GM18499 (cell line): ENCODE results near the gene PEX11B.

ENCODE experiments used
- ATAC-seq: cut with Tn5 transposase; IDR thresholded peaks from one replicate; pipeline ENCODE4 v1.9.1; 2021; ENCODE audit warnings: moderate number of reproducible peaks; ENCODE audit not compliant: insufficient read depth, unreplicated experiment

Gene PEX11B, protein sequence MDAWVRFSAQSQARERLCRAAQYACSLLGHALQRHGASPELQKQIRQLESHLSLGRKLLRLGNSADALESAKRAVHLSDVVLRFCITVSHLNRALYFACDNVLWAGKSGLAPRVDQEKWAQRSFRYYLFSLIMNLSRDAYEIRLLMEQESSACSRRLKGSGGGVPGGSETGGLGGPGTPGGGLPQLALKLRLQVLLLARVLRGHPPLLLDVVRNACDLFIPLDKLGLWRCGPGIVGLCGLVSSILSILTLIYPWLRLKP

DNA sequence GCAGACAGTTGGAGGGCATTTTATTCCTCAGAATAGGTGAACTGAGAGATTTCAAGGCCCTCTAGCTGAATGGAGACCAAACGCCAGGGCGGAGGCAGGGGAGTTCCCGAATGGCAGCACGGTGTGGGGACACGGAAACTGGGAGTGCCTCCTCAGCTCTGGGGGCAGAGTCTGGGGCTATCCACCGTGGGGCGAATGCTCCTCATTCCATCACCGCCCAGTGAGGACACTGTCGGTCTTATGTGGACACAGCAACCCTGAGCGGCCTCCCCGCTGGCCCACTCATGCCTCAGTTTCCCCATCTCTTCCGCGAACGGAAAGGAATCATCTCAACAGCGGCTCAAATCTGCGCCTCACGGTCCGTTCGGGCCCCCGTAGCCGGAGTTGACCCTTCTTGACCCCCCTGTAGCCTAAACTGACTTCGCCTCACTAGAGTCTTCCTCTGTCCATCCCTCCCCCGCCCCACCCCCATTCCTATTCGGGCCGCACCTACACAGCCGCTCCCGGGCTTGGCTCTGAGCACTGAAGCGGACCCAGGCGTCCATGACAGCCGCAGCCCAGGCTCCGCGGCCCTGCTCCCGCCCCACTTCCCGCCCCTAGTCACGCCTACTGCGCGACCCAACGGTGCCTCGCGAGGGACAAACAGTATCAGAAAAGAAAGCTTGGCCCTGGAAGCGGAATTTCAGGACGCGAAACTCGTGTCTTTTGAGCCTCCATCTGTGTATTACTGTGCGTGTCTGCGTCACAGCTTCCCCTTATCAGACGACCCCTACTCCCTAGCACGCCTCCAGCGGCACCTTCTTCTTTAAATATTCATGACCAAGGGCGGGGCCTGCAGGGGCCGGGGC is at the start of gene PEX11B:
TSS of gene PEX11B (minus strand) at position 574 of the 848 bp plus-strand sequence. CDS start at position 545, 29 bp downstream.
- peak; percentile 44 for ATAC-seq

DNA sequence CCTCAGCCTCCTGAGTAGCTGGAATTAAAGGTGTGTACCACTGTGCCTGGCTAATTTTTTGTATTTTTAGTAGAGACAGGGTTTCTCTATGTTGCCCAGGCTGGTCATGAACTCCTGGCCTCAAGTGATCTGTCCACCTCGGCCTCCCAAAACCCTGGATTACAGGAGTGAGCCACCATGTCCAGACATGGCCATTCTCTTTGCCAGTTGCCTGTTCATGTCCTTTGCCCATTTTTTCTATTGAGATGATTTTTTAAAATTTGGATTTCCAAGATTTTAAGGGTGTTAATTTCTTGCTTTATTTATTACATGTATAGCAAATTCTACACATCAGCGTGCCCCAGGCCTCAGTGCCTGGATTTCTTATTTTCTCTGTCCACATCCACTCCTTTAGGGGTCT is 48.8 kb upstream of the PEX11B start:
- ATAC-seq: no peak

DNA sequence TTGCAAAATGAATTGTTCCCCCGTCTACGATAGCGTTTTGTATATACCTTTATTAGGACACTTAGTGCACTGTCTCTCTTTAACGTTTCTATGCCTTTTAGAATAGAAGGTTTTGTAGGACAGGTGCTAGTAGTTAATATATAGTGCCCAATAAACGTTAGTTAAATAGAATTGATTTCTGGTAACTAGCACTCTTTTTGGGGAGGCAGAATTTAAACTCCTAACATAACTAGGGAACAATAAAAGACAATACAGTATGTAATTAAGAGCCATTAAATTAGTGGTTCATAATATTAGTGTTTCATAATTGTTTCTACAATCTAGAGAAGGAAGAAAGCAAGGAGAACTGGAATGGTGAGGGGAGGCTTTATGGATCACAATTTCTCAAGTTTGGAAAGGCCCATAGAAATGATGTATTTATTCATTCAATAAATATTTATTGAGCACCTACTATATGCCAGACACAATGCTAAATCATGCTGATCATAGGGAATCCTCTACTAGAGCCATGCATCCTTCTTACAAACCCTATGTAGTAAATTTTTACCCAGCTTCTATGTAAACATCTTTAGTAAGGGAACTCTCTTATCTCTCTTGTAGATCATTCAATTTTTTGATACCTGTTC is 46.7 kb upstream of the PEX11B start:
- ATAC-seq: no peak

DNA sequence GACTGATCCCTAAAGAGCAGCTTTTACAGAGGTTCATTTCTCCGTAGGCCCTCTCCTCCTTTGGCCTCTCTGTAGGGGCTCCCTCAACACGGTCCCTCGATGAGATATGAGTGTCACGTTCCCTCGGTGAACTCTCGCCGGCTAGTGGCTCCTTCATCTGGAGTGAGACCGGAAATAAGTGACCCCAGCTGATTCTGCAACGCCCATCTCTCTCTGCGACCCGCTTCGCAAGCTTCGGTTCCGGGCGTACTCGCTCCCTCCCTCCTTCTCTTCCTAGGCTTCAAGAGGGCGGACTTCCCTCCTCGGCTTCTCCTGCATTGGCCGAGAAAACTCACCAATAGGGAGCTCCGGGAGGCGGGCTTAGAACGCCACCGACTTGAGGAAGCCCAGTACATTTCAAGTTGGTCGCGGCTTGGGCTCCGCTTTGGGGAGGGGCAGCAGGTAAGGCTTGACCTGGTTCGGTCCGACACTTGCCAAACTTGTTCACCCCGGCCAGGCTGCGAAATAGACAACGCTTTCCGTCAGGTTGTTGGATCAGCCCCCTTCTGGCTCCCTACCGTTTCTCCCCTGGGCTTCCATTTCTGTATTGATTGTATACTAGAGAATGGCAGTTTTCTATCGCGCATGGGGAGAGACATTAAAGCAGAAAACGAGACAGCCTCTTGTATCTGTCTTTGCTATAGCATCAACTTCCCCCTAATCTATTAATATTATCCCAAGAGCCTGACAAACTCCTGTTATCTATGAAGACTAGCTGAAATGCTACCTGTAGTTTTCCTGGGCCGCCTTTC is 46.0 kb upstream of the PEX11B start, which contains the start of the genes ANKRD34A and POLR3GL:
TSS of gene ANKRD34A (minus strand) at position 248 of the 791 bp plus-strand sequence. CDS start 2,816 bp downstream, outside the sequence.
TSS of gene POLR3GL (plus strand) at position 363 of the 791 bp plus-strand sequence. CDS start 10,176 bp downstream, outside the sequence.
- ATAC-seq: peak; percentile 64

DNA sequence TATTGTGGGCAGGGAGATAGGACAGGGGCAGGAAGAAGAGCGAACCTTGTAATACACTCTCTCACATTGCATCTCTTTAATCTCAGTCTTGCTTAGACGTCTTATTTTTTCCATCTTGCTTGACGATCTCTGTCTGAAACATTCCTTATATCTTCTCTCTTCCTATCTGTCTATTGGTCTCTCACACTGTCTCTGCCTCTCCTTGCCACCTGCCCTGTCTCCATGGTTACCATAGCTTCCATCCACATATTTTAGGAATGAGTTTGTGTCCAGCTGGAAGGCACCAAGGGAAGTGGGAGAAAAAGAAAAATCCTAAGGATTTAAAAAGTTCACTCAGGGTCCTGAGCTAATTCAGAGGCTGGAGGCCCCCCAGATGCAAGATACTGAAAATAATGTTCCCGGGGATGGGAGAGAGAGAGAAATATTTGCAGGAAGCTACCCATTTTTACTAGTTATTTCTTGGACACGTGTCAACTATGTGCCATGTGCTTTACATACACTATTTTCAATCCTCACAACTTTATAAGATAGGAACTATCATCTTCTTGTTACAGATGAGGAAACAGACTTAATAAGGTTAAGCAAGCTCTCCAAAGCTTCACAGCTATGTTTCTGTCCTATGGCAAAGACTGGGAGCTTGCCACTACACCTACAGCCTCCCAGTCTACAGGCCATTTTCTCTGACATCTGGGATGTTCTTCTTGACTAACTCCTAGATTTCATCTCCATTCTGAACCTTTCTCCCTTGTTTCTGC is 44.9 kb upstream of the PEX11B start:
- ATAC-seq: no peak

DNA sequence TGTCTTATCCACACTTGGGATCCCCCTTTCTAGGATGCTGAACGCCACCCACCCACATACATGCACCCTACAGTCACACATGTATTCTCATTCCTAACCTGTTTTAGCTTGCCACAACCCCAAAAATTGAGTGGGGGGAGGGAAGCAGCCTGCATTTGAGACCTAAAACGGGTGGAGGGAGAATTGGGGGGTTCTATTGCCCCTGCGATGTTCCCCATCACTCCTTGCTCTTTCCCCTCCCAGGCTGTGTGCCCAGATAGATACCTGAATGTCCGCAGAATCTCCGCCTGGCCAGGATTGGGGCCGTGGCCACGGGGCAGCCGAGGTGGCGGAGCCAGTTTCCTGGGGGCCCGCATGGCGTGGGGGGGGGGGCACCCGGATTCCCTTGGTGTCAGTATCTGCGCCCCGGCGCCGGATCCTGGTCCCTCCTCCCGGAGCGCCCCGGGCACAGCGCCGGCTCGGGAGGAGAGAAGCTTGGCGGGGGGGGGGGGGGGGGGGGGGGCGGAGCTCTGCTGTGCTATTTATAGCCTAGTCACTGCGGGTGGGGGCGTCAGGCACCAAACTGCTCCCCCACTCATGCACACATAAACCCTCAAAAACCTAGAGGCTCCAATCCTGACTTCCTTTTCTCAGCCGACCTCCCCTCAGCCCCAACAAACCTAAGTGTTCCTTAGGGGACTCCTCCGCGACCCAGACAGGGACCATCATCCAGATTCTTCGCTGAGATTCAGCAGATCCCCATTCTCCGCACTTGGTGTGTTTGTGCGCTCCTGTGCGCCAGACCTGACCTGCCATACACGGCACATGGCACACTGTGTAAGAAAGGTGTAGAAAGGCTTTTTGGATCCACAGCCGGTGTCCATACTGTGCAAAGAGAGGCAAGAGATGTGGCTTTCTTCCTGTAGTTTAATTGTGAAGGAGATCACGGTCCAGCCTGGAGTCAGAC is 43.9 kb upstream of the PEX11B start:
- no peak for ATAC-seq

DNA sequence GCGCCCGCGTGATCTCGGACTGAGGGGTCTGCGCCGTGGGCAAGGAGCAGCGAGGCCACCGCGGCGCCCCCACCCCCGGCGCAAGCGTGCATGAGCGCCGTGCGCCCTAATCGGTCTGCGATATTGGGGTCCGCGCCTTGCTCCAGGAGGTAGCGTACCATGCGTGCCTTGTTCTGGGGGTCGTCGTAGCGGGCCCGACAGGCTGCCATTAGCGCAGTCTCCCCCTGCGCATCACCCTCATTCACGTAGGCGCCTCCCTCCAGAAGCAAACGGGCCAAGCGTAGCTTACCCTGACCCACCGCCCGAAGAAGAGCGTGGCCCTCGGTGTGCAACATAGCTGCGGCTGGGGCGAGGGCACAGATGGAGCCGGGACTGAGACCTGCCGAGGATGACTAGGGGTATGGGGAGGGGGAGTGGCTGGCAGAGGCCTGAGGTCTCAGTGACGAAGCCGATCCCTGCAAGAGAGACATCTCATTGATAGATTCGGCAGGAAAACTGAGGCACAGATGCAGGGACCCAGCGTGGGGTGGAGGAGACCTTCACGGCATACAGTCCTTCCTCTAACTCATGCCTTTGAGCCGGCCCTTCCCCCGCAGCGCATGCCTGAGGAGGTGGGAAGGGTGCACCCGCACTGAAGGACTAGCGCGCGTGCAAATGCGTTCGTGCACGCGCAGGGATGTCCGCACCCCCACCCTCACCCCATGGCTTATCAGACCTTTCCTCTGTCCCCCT is 43.1 kb upstream of the PEX11B start:
- ATAC-seq: no peak

DNA sequence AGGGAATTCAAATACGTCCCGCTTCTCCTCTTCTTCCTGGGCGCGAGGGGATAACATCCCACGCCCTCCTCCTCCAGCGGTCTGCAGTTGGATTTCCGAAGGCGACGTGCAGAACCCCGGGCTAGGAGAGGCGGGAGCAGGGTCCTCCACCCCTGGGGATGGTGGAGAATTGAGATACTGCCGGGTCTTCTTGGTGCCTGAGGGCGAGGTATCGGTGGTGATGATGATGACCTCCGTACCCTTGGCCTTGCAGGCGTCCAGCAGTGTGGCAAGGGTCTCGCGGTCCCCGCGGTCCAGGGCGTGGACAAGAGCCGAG is 42.5 kb upstream of the PEX11B start:
- no peak for ATAC-seq

DNA sequence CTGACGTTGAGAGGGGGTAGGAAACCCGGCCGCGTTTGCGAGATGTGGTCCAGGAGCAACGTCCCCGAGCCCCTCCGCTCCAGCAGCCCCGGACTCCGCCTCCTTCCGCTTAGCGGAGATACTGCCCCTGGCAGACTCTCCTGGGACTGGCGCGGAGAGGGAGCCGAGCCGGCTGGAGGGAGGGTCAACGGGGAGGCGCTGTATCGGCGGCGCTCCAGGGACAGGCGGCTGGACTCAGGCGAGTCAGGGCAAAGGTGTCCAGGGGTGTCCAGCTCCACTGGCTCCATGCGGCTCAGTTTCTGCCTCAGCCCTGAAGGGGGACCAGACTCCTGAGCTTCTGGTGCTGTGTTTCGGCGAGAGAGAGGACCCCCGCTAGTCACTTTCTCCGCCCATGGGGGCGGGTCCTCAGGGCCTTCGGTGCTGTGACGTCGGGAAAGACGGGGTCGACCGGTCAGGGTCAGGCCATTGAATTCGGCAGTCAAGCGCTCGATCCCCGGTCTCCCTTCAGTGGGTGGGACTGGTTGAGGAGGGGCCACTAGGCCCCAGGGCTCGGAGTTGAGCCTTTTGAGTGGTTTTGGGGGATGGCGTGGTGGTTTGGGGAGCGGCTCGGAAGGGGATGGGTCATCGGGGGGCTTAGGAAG is 42.1 kb upstream of the PEX11B start:
- no peak for ATAC-seq

DNA sequence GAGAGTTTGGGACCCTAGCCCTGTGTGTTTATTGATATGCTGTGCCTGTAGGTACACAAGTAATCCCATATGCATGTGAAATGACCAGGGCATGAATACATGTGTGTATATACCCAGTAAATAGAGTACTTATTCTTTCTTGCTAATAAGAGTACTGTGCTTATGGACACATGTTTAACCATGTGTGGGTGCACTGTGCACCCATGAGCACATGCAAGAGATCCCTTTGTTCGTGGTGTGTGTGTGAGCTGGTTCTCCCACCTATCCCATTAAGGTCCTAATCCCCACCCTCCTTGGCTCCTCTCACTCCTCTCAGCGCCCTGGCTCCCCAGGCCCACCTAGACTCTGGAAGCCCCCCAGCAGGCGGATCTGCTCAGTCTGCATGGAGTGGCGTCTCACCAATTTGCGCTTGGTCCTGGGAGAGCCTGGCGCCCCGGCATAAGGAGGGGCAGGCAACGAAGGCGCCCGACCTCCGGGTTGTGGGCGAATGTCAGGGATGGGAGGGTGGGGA is 41.5 kb upstream of the PEX11B start:
- no peak for ATAC-seq

DNA sequence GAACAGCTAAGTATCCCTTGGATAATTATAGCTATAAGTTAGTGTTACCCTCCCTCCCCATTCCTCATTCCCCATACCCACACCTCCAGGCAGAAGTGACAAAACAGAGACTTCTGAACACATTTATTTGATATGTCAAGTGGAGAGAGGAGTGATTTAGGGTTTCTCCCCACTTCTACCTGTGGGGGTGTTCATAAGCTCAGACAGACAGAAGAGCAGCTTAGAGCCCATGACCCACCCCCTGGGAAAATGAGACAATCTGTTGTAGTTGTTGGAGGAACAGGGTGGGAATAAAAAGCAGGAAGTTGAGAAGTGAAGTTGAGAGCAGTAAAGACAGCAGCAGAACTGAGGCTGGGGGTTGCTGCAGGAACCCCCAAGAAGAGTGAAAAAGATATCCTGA is 40.8 kb upstream of the PEX11B start:
- no peak for ATAC-seq

DNA sequence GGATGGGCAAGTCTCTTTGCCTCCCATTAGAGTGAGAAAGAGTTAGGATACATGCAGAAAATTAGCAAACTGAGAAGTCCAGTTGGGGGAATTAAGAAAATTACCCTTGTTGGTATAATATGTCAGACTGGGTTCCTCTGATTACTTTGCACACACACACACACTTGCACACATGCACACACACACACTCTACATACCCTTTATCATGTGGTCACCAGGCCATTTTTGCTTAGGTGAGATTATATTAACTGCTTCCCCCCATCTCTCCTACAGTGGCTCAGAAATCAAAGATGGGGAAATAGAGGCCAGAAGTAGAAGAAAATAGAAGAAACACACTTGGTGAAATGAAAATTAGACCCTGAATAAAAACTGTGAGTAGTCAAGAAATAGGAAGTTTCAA is 40.2 kb upstream of the PEX11B start:
- ATAC-seq: no peak

DNA sequence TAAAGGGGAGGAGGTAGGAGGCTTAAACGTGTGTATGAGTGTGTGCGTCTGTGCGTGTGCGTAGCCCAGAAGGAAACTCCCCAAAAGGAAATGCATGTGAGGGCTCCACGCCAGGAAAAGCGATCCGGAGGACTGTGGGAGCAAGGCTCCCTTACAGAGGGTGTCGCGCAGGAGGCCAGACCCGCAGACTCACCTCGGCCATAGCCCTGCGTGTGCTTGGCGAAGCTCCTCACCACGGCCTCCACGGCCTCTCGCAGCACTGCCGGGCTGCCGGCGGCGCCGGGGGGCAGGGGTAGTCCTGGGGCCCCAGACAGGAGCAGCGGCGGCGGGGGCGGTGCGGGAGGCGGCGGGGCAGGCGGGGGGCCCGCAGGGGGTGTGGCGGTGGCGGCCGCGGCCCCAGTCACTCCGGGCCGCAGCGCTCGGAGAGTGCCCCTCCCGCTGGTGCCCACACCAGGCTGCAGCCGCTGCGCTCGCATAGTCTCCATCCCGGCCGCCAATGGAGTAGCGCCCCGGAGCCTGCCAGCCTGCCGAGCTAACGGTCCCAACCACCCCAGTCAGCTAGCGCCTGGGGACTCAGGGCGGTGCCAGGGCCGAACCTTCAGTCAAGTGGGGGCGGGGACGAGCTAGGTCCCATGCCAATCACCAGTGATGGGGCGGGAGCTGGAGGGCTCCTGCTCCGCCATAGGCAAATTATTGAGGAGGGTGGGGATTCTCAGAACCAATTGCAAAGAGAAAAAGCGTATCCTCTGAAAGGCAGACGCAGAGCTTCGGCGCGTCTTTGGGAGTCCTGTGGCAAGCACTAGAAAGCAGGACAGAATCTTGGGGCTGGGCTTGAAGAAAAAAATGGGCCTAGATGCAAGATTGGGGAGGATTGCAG is 39.2 kb upstream of the PEX11B start, which contains the start of gene LIX1L:
TSS of gene LIX1L (minus strand) at position 575 of the 877 bp plus-strand sequence. CDS start at position 485, 90 bp downstream.
- peak; percentile 66 for ATAC-seq

DNA sequence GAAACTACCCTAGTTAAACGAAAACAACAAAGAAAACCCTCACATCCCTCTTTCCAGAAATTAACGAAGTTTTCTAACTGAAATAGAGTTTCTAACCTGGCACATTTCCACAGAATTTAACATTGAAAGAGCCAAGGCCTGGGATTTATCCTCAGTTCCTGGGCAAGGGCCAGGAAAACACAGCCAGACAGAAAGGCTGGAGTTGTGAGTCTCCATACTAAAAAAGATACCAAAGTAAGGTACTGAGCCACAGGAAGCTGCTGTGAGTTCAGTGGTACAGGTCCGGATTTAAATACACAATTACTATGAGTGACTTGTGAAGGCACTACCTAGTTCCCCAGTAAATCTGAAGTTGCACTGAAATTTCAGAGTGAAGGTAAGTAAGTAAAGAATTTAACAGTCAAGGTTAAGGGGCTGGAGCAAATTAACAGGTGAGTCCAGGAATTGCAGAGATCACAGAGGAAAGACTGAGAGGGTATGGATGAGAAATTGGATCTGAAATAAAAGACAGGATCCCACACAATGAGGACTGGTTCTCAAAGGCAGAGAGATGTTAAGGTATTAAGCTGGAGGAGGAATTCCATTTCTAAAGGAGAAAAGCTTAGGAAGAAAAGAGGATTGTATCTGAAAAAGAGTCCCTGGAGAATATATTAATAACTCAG is 38.4 kb upstream of the PEX11B start:
- ATAC-seq: no peak

DNA sequence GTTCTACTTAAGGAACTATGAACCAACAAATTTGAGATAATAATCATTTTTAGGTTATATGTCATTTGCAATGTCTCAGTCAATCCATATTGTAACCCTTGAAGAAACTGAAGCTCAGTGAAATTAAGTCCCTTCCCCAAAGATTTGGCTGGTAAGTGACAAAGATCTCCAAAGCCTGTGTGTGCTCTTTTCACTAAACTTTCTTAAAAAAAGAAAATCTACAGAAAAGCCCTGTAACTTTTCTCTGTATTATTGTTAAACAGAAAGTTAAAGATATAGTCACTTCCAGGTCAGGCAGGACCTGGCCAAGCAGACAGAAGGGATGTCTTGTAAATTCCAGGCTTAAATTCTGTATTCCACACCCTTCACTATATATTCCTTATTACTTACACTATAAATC is 37.8 kb upstream of the PEX11B start:
- ATAC-seq: no peak

DNA sequence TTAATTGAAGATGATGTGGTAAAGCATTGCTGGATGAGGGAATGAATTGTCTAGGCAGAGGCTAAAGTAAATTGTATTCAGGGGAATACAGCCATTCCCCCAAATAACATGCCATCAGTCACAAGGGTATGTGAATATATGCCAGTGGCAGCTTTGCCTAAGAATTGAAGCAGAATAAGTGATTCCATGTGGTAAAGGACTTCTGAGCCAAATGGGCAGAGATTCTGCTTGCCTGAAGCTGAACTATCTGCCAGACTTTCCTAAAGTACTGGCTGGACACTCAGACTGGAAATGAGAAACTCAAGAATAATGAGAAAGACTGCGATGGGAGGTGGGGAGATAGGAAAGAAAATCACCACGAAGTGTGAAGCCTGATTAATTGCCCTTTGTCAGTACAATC is 36.9 kb upstream of the PEX11B start:
- ATAC-seq: no peak
